ENCODE measurements around the gene PRAC1.

DNA sequence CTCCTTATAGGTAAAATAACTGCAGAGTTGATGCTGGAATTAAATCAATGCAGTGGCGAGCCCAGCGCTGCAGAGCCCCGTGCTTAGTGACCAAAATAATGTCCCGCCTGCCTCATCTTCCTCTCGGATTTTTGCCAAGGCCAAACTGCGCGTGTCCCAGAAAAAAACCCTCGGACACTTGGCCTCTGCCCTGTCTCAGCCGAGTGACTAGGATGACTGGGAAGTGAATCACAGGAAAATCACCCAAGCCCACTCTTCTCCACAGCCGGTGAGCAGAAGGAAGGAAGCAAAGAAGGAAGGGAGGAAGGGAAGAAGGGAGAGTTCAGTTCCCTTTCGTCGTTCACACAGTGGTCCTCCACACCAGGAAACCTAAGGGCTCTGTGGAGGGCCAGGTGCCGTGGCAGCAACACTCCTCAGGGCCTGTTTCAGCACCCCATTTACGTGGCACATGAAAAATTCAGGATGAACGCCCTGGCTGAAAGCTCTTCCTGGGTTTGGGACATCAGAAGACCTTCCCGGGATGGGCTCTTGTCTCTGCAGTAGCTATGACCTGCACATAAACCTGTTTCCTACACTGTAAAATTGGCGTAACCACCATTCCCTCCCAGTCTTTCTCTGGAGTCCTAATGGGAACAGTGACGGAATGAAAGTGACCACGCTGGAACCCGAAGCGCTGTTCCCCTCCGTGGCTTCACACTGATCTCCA lies 31.6 kb upstream of the PRAC1 start:
- no peak for TF ChIP-seq POLR2AphosphoS5 (IDR thresholded peaks at IDR 0.05; ENCODE audit: low read depth, low read length)
- TF ChIP-seq POLR2A (IDR thresholded peaks at IDR 0.05; ENCODE audit: low read depth, low read length), result no peak

All from GM12892 (cell line).